Uterus (tissue), 4 donors: ENCODE measurements around the gene CLDN24. TPM values are rescaled to one million over a fixed set of nuclear protein-coding genes. Genes with fewer than 3 reads are reported as not detected.

Experiments
- DNase-seq, 2 donors: peaks; one replicate each; pipeline ENCODE4 v3.0.0-alpha.2; 2019 to 2020
- H3K27ac ChIP-seq, 2 donors: fragments of 200-600 bp; sonication (generic); 1 replicate in 1 of 2; 2 replicates in 1 of 2; pipeline ENCODE4 v1.5.1; 2016 to 2018
- H3K27me3 ChIP-seq, 2 donors: fragments of 200-600 bp; sonication (generic); one replicate each; pipeline ENCODE4 v1.5.1; 2018 to 2019; ENCODE audit warnings: control low read depth in 1 of 2
- H3K36me3 ChIP-seq, 2 donors: fragments of 200-600 bp; sonication (generic); one replicate each; pipeline ENCODE4 v1.5.1; 2019; ENCODE audit warnings: control low read depth in 1 of 2
- H3K4me1 ChIP-seq, 2 donors: fragments of 200-600 bp; sonication (generic); one replicate each; pipeline ENCODE4 v1.5.1; 2018 to 2019; ENCODE audit warnings: control low read depth in 1 of 2
- H3K4me3 ChIP-seq, 2 donors: fragments of 200-600 bp; sonication (generic); 1 replicate in 1 of 2; 2 replicates in 1 of 2; pipeline ENCODE4 v1.5.1; 2018 to 2019; ENCODE audit warnings: mild to moderate bottlenecking in 1 of 2
- H3K9me3 ChIP-seq, 2 donors: fragments of 200-600 bp; sonication (generic); one replicate each; pipeline ENCODE4 v1.5.1; 2019; ENCODE audit warnings: control low read depth in 1 of 2
- CTCF ChIP-seq, 4 experiments: fragments of 200-600 bp in 2 of 4; fragments of 450-650 bp in 2 of 4; sonication (generic) in 2 of 4; IDR thresholded peaks; one replicate each; pipeline ENCODE4 v1.5.1; 2016 to 2019; ENCODE audit warnings: antibody characterized with exemption in 4 of 4, mild to moderate bottlenecking in 2 of 4, moderate library complexity in 1 of 4
- POLR2A ChIP-seq, 2 donors: fragments of 450-650 bp; IDR thresholded peaks; one replicate each; pipeline ENCODE4 v1.6.1; 2016; ENCODE audit warnings: antibody characterized with exemption in 2 of 2, mild to moderate bottlenecking in 1 of 2, moderate library complexity in 1 of 2
- intact Hi-C: fragments of 100-400 bp; cut with DNase I; formaldehyde crosslinking; loops from one replicate; pipeline ENCODE4 v1.15.1; 2023; ENCODE audit warnings: low total_unique reads
- total RNA-seq, 4 donors: library from RNA; depleted of rRNA in 3 of 4; stranded (reverse); fragments of >200 nt in 3 of 4; gene quantifications; one replicate each; pipeline versions ENCODE4 v1.1.0 to v1.2.4, GENCODE V29; 2014 to 2023
- donor health status: DM: yes; HTN: yes; CAD: no.

CLDN24 gene
- total RNA-seq, 4 donors from 2014 or later = not detected

GRCh38 chr4:183362916-183363542 lies 40.8 kb upstream of the CLDN24 start:
- no peak overlapping the region for H3K4me3 ChIP-seq
- H3K4me1 ChIP-seq = no peaks in the 10 kb centered on the region
- no peaks in the 10 kb centered on the region for H3K9me3 ChIP-seq
- no peaks in the 10 kb centered on the region for H3K27me3 ChIP-seq
- intact Hi-C loops = no loop called here
- no peak for DNase-seq
- no peak overlapping the region for H3K27ac ChIP-seq
- TF ChIP-seq CTCF (IDR thresholded peaks at IDR 0.05) (no peak), POLR2A (IDR thresholded peaks at IDR 0.05) (no peak)
- H3K36me3 ChIP-seq = no peaks in the 10 kb centered on the region

- Histone ChIP-seq H3K36me3 (no peaks in the 10 kb centered on the region), H3K4me1 (no peaks in the 10 kb centered on the region), H3K27me3 (no peaks in the 10 kb centered on the region), H3K9me3 (no peaks in the 10 kb centered on the region), H3K27ac (no peak overlapping the region), H3K4me3 (no peak overlapping the region)
- DNase-seq = no peak
- TF ChIP-seq POLR2A (IDR thresholded peaks at IDR 0.05) = no peak
- no peak for TF ChIP-seq CTCF (IDR thresholded peaks at IDR 0.05)
- intact Hi-C loops = no loop called here
Measured at GRCh38 chr4:183362036-183362435, 39.8 kb upstream of the CLDN24 start.

GRCh38 chr4:183360161-183360919 lies 38.1 kb upstream of the CLDN24 start:
- H3K4me3 ChIP-seq = no peak overlapping the region
- intact Hi-C loops = no loop called here
- H3K36me3 ChIP-seq = no peaks in the 10 kb centered on the region
- H3K4me1 ChIP-seq = no peaks in the 10 kb centered on the region
- DNase-seq = no peak
- H3K9me3 ChIP-seq = no peaks in the 10 kb centered on the region
- H3K27me3 ChIP-seq = no peaks in the 10 kb centered on the region
- no peak for TF ChIP-seq CTCF (IDR thresholded peaks at IDR 0.05)
- no peak overlapping the region for H3K27ac ChIP-seq

GRCh38 chr4:183358215-183358755 lies 36.1 kb upstream of the CLDN24 start:
- no peak for DNase-seq
- intact Hi-C loops = no loop called here
- Histone ChIP-seq H3K4me1 (no peaks in the 10 kb centered on the region), H3K4me3 (no peak overlapping the region), H3K9me3 (no peaks in the 10 kb centered on the region), H3K27ac (no peak overlapping the region), H3K27me3 (no peaks in the 10 kb centered on the region), H3K36me3 (no peaks in the 10 kb centered on the region)
- no peak for TF ChIP-seq POLR2A (IDR thresholded peaks at IDR 0.05)
- no peak for TF ChIP-seq CTCF (IDR thresholded peaks at IDR 0.05)
